NOMO-1 treated with dmso at 0.1 percent for 144 hours (cell line): ENCODE data around the gene PICK1.
A peak's percentile ranks its signal among the peaks of the same experiment; 100 is the strongest.
"Not testable (repeated sequence)": the region's sequence is repeated elsewhere in the genome, so short reads cannot be mapped to it uniquely, and the experiment has no call there.

ENCODE experiments used
- DNase-seq: peaks from one replicate; lab custom pipeline; 2025; ENCODE audit not compliant: unreplicated experiment; lab: John Stamatoyannopoulos, UW

The PICK1 gene

GRCh38 chr22:38030311-38031133 lies 26.7 kb upstream of the PICK1 start:
- no peak for DNase-seq

- no peak for DNase-seq
Measured at GRCh38 chr22:38031491-38031890, 25.7 kb upstream of the PICK1 start.

DNA sequence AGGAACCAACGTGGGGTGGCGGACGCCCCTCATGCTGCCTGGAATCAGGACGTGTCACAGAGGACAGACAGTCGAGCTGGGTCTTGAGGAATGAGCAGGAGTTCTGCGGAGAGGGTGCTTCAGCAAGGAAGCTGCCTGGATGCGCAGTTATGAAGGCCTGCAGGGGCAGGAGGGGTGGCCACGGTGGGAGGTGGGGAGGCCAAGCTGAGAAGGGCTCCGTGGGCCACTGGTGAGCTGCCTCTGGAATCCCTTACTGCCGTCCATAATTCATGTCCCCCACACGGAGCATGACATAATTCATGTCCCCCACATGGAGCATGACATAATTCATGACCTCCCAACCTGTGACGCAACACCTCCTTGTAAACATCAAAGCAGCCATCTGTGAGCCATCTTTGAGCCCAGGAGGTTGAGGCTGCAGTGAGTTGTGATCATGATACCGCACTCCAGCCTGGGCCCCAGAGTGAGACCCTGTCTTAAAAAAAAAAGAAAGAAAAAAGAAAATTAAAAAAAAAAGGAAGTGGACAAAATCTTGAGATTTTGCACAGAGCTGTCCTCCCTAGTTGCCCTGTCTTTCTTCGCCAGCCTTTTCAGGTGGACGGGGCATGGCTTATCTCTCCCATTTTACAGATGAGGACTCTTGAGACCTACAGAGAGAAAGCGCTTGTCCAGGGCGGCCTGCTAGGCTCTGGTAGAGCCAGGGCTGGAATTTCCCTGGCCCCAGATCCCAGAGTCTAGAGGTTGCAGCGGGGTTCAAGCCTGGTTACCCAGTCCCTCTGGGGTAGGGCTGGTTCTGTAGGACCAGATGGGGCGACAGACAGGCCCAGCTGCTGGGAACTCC lies 24.3 kb upstream of the PICK1 start:
- peak; percentile 7 for DNase-seq

DNA sequence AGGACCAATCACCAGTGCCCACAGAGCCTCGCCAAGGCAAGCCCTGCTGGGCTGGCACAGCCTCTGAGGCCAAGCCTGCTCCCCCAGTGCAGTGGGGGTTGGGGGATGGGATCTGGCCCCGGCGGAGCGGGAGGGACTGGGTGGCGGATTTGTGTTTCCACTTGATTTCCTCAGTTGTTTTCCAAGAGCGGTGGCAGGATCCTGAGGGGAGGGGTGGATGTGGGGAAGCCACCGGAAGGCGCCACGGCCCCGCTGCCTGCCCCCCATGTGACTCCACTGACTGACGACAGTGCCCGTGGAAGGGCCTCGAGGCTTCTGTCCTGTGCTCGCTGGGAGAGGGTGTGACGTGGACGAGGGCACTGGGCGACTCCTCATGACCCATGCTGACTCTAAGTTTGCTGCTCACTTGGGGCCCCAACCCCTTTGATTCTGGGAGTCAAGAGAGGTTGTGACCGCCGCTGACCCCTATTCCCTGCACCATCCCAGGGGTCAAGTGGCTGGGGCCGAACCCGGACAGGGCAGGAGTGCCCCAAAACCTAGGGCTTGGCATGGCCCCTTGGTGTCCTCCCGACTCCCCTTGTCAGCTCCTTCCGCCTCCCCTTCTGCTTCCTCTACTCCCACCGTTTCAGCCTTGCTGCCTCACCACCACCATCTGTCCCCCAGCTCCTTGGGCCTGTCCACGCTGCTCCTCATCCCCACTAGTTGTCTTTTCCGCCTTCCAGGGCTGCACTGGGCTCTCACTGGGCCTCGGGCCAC lies 23.5 kb upstream of the PICK1 start:
- DNase-seq: no peak

DNA sequence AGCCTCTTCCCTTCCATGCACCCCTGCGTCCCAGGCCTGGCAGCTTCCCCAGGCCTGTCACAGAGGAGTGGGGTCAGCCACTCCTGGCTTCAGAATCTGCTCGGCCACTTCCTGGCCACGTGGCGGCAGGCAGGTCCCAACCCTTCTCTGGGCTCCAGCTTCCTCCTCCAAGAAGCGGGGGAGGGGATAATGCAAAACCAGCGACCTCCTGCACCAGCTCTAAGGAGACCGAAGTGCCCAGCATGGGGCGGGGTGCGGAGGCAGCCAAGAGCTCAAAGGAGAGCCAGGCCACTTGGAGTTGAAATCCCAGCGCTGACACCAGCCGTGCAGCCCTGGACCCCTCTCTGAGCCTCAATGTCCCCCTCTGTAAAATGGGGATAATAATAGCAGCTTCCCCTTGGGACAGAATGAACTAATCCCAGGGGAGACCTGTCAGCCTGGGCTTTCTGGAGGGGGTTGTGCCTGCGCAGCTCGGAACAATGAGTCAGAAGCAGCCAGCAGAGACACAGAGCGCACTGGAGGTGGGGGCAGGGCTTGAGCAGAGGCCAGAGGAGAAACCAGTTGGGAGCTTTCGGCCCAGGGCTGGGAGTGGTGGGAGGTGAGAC lies 22.8 kb upstream of the PICK1 start:
- peak; percentile 77 for DNase-seq

DNA sequence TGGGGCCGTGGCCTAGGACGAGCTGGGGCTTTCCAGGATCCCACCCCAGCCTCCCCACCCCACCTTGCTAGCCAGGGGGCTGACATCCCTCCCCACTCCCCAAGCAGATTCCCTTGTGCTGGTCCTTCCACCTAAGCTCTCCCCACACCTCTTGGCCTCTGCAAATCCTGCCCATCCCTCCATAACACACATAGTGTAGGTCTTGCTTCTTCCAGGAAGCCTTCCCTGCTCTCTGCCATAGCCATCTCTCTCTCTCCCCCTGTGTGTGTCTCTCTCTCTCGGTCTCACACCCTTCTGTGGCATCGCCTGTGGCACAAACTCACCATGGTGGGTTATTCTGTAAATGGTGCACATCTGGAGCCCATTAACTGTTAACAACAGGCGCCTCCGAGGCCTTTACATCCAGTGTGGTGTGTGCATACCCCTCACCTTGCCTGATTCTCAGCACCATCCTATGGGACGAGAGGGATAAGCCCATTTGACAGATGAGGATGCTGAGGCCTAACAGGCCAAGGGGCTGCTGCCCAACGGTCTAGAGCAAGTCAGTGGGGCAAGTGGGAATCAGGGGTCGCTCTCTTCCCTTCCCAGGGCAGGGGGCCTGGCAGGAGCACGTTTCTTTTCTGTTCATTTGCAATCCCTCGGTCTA lies 22.2 kb upstream of the PICK1 start:
- DNase-seq: no peak

DNA sequence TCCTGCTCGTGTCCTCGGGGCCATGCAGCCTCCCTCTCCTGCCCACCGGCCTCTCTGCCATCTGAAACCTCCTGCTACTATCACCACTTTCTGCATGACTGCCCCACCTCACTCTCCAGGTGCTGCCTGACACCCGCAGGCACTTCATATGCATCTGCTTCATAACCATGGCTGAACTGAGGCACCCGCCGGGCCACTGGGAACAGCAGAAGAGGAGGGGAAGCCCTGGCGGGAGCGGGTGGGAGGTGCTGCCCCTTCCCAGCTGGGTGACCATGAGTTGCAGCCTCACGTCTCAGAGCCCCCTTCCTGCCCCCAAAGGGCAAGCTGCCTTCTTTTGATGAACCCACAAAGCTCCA lies 21.7 kb upstream of the PICK1 start:
- DNase-seq: no peak

GRCh38 chr22:38036392-38037062 lies 20.7 kb upstream of the PICK1 start:
- no peak for DNase-seq

DNA sequence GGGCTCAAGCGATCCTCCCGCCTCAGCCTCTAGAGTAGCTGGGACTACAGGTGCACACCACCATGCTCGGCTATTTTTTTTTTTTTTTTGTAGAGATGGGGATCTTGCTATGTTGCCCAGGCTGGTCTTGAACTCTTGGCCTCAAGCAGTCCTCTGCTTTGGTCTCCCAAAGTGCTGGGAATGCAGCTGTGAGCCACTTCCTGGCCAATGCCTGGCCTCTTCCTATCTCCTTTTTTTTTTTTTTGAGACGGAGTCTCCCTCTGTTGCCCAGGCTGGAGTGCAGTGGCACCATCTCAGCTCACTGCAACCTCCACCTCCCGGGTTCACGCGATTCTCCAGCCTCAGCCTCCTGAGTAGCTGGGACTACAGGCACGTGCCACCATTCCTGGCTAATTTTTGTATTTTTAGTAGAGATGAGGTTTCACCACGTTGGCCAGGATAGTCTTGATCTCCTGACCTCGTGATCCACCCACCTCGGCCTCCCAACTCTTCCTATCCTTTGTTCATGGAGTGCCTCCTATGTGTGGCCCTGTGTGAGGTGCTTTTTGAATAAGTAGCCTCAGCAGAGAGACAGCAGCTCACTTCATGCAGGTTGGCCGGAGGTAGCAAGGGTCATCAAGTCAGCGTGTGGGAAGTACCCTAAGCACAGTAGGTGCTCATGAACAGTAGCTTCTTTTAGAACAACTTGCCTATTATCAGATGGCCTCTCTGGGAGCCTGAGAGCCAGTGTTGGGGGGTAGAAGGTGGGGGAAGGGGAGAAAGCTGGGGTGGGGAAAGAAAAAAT lies 19.6 kb upstream of the PICK1 start:
- DNase-seq: not testable (repeated sequence)

- DNase-seq: no peak
Measured at GRCh38 chr22:38038426-38038825, 18.8 kb upstream of the PICK1 start.

- no peak for DNase-seq
Measured at GRCh38 chr22:38038890-38039812, 18.1 kb upstream of the PICK1 start.

GRCh38 chr22:38040953-38041759 lies 16.0 kb upstream of the PICK1 start:
- DNase-seq: no peak

DNA sequence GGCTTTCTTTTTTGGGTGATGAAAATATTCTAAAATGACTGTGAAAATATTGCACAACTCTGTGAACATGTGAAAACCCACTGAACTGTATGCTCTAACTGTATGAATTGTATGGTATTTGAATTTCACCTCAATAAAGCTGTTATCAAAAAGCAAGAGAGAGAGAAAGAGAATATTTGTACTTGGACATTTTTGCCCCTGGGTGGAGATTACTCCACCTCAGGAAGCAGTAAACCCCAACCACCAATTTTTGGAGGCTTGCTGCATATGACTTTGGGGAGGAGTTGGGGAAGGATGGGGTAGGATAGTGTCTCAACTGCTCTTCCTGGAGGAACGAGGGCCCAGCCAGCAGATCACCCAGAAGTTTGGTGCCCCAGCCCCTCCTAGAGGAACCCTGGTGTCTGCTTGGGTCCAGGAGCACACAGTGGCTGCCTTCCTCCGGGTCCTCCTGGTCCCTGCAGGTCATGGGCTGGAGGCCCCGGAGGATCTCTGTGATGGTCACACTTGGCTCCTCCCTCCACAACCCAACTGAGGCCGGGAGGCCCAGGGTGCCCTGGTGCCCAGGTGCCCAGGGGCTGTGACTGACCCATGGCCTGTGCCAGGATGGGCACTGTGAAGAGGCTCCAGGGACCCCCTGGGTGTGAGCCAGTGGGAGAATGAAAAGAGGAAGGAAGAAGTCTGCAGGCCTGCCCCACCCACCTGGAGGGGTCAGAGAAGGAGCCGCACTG lies 15.3 kb upstream of the PICK1 start:
- peak; percentile 19 for DNase-seq

GRCh38 chr22:38042488-38042790 lies 14.8 kb upstream of the PICK1 start:
- DNase-seq: no peak

GRCh38 chr22:38043151-38044039 lies 13.8 kb upstream of the PICK1 start:
- DNase-seq: no peak
